CD4-positive, CD25-positive, alpha-beta regulatory T cell (primary cell): Measurements from ENCODE around the gene PKD1. TPM values are rescaled to one million over a fixed set of nuclear protein-coding genes. Genes with fewer than 3 reads are reported as not detected.
"Not testable (repeated sequence)": the region's sequence is repeated elsewhere in the genome, so short reads cannot be mapped to it uniquely, and the experiment has no call there.

Experiments
- ATAC-seq, 2 donors: fragments of 150-1000 bp; cut with Tn5 transposase; one replicate each; pipeline ENCODE4 v1.10.0; 2021; ENCODE audit warnings: low read depth in 2 of 2, moderate number of reproducible peaks in 2 of 2, moderate library complexity in 1 of 2
- DNase-seq, 3 donors: peaks; one replicate each; pipeline versions ENCODE4 v3.0.0 to v3.0.0-alpha.2; 2012 to 2022; ENCODE audit warnings: mixed read lengths in 1 of 3
- H3K27ac ChIP-seq: one replicate; pipeline ENCODE4 v1.7.0; 2013; ENCODE audit warnings: mild to moderate bottlenecking, low read length; ENCODE audit not compliant: insufficient read depth, poor library complexity, severe bottlenecking
- H3K27me3 ChIP-seq: one replicate; pipeline ENCODE4 v1.7.0; 2013; ENCODE audit warnings: low read length; ENCODE audit not compliant: control insufficient read depth, insufficient read depth
- H3K36me3 ChIP-seq: one replicate; pipeline ENCODE4 v1.7.0; 2013; ENCODE audit warnings: mild to moderate bottlenecking, low read length, moderate library complexity; ENCODE audit not compliant: control insufficient read depth, insufficient read depth
- H3K4me1 ChIP-seq: 2 replicates; pipeline ENCODE4 v1.7.0; 2013; ENCODE audit warnings: mild to moderate bottlenecking, low read length; ENCODE audit not compliant: insufficient read depth, control insufficient read depth, poor library complexity, severe bottlenecking
- H3K4me3 ChIP-seq: one replicate; pipeline ENCODE4 v1.7.0; 2013; ENCODE audit warnings: low read depth, mild to moderate bottlenecking, low read length, moderate library complexity
- H3K9me3 ChIP-seq, 2 experiments: 1 replicate in 1 of 2; 2 replicates in 1 of 2; pipeline ENCODE4 v1.7.0; 2013; ENCODE audit warnings: low read length in 2 of 2, mild to moderate bottlenecking in 1 of 2, moderate library complexity in 1 of 2; ENCODE audit not compliant: control insufficient read depth in 2 of 2
- H3K27ac Mint-ChIP-seq, 3 donors: one replicate each; pipeline ENCODE4 v1.8.0; 2020 to 2022; ENCODE audit warnings: mild to moderate bottlenecking in 3 of 3, mixed read lengths in 3 of 3, moderate library complexity in 2 of 3
- H3K27me3 Mint-ChIP-seq: one replicate; pipeline ENCODE4 v1.8.0; 2022; ENCODE audit warnings: mild to moderate bottlenecking, mixed read lengths
- H3K36me3 Mint-ChIP-seq: one replicate; pipeline ENCODE4 v1.8.0; 2020; ENCODE audit warnings: mixed read lengths
- H3K4me1 Mint-ChIP-seq, 4 donors: one replicate each; pipeline ENCODE4 v1.8.0; 2020 to 2022; ENCODE audit warnings: mixed read lengths in 4 of 4, mild to moderate bottlenecking in 1 of 4
- H3K4me3 Mint-ChIP-seq, 4 donors: one replicate each; pipeline ENCODE4 v1.8.0; 2020 to 2022; ENCODE audit warnings: mild to moderate bottlenecking in 4 of 4, mixed read lengths in 4 of 4, moderate library complexity in 3 of 4
- H3K9me3 Mint-ChIP-seq, 7 donors: one replicate each; pipeline ENCODE4 v1.8.0; 2020 to 2022; ENCODE audit warnings: mixed read lengths in 7 of 7, mild to moderate bottlenecking in 3 of 7, moderate library complexity in 2 of 7
- polyA plus RNA-seq, 4 donors: library from polyadenylated mRNA; unstranded; fragments of 300-500 nt; fragmentation: Illumina TruSeq; gene quantifications; one replicate each; pipeline ENCODE4 v1.2.3, GENCODE V29; 2021
- total RNA-seq: library from RNA; stranded (reverse); gene quantifications from one replicate; pipeline ENCODE4 v1.2.3, GENCODE V29; 2022

The PKD1 gene
- total and polyA plus RNA-seq, 5 donors from 2014 or later = 1.4 to 86.1 (median 2.8) TPM

- not testable (repeated sequence) for H3K36me3 ChIP-seq, H3K27me3 ChIP-seq, H3K4me1 ChIP-seq, H3K9me3 Mint-ChIP-seq, H3K4me3 Mint-ChIP-seq, H3K36me3 Mint-ChIP-seq, H3K9me3 ChIP-seq, H3K27ac Mint-ChIP-seq, H3K4me3 ChIP-seq, ATAC-seq, H3K27me3 Mint-ChIP-seq, H3K27ac ChIP-seq, DNase-seq
- peaks cover 0 to 32% (median 5%) of the 10 kb centered on the region in 4 donors for H3K4me1 Mint-ChIP-seq
Observed at GRCh38 chr16:2123706-2124376, 11.9 kb downstream of the PKD1 start.

DNA sequence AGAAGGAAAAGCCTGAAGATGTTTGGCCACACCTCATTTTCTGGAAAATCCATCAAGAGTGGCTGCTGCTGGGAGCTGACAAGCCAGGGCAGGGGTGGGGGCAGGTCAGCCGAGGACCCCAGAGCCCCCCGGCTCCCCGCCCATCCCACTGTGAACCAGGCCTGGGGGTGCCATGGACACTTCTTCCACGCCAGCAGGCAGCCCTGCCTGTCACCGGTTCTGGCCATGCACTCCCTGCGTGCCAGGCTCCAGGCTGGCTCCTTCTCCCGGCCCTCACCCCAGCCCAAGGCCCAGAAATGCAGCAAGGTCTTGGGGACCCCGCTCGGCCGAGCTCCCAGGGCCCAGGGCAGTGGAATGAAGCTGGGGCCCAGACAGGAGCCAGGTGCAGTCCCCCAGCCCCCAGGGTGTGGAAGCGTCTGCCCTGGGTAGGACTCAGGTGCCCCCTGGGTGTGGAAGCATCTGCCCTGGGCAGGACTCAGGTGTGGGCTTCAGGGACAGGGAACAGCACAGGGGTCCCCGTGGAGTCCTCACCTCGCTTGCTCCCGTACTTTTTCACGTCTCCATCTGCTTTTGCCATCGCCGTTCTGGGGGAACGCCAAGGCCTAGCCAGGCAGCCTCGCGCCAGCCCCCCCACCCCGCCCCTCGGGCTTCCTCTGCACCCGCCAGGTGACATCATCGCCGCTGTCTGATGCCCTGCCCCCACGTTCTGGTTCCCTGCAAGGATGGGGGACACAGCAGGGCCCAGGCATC lies 12.6 kb downstream of the PKD1 start:
- not testable (repeated sequence) for H3K36me3 Mint-ChIP-seq, H3K4me3 ChIP-seq, H3K27ac Mint-ChIP-seq

DNA sequence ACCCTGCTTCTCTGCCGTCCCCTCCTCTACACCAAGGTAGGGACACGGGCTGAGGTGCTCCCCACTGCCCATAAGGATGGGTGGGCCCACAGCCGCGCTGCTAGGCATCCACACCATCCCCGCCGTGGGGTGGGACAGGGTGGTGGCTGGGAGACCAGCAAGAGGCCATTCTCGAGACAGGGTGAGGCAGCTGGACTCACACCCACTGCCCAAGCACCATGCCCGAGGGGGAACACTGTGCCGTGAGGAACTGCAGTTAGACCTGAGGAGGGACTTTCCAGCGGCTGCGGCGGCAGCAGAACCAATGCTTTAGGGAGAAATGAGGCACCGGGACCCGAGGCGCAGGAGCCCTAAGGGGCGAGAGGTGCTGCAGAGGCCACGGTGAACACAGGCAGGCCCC lies 13.3 kb downstream of the PKD1 start:
- Mint-ChIP-seq H3K4me1 (peaks cover 0 to 25% (median 4%) of the 10 kb centered on the region in 4 donors), H3K36me3 (no peaks in the 10 kb centered on the region), H3K27ac (no peak overlapping the region), H3K27me3 (no peaks in the 10 kb centered on the region), H3K9me3 (no peaks in the 10 kb centered on the region), H3K4me3 (no peak overlapping the region)
- ATAC-seq (no peak), DNase-seq (no peak)
- Histone ChIP-seq H3K27me3 (no peaks in the 10 kb centered on the region), H3K36me3 (no peaks in the 10 kb centered on the region), H3K27ac (no peak overlapping the region), H3K4me1 (no peaks in the 10 kb centered on the region), H3K9me3 (no peaks in the 10 kb centered on the region), H3K4me3 (no peak overlapping the region)

More for the DNA sequence above, 12.6 kb downstream of the PKD1 start:
- H3K9me3 Mint-ChIP-seq, H3K27me3 ChIP-seq, H3K9me3 ChIP-seq, ATAC-seq, DNase-seq, H3K4me3 Mint-ChIP-seq, H3K27me3 Mint-ChIP-seq, H3K36me3 ChIP-seq, H3K27ac ChIP-seq, H3K4me1 ChIP-seq: not testable (repeated sequence)
- peaks cover 0 to 27% (median 4%) of the 10 kb centered on the region in 4 donors for H3K4me1 Mint-ChIP-seq

DNA sequence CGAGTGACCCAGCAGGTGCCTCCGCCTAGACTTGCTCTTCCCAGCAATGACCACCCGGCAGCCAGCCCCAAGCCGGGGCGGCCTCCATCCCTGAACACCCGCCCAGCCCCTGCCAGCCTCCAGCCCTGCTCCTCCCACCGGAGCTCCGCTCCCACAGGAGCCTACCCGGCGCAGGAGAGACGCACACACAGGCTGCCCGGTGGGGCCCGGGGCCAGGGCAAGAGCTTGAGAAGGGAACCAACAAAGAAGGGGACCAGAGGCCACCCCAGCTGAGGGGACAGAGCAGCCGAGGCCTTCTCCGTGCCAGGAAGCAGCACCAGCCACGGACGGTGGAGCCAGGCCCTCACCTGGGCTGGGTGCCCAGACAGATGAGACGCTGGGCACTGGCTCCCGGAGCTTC lies 13.8 kb downstream of the PKD1 start:
- Histone ChIP-seq H3K4me1 (no peaks in the 10 kb centered on the region), H3K27ac (no peak overlapping the region), H3K4me3 (no peak overlapping the region), H3K9me3 (no peaks in the 10 kb centered on the region), H3K27me3 (no peaks in the 10 kb centered on the region), H3K36me3 (no peaks in the 10 kb centered on the region)
- DNase-seq (no peak), ATAC-seq (no peak)
- Mint-ChIP-seq H3K36me3 (no peaks in the 10 kb centered on the region), H3K4me3 (no peak overlapping the region), H3K4me1 (peaks cover 0 to 20% (median 2%) of the 10 kb centered on the region in 4 donors), H3K27ac (no peak overlapping the region), H3K27me3 (no peaks in the 10 kb centered on the region), H3K9me3 (no peaks in the 10 kb centered on the region)

DNA sequence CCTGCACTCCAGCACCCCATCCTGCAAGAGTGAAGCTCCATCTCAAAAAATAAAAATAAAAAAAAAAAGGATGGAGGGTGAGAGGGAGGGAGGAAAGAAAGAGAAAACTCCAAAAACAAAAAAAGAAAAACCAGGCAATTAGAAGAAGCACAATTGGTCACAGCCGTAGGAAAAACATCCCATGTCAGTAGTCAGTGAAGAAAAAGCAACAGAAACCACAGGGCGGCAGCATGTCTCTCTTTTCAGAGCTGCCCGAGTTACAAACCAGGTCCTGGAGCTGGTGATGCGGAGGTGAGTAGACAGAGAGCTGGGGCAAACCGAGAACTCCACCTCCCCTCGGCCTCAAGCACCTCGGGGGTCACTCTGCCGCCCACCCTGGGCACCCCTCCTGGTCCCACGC lies 14.4 kb downstream of the PKD1 start:
- H3K27ac Mint-ChIP-seq = peak overlapping the region in 1 of 3 donors; percentile 84
- H3K36me3 Mint-ChIP-seq, H3K9me3 Mint-ChIP-seq, H3K4me1 ChIP-seq, H3K36me3 ChIP-seq, H3K27me3 ChIP-seq, H3K4me3 ChIP-seq, H3K27ac ChIP-seq, H3K27me3 Mint-ChIP-seq, H3K9me3 ChIP-seq: not testable (repeated sequence)
- peak in 2 of 3 donors; percentile 28 to 35 for DNase-seq
- H3K4me1 Mint-ChIP-seq = peaks cover 0 to 17% (median 1%) of the 10 kb centered on the region in 4 donors
- peak overlapping the region in 2 of 4 donors; percentile 51 to 58 for H3K4me3 Mint-ChIP-seq
- ATAC-seq = peak; percentile 52 to 54

DNA sequence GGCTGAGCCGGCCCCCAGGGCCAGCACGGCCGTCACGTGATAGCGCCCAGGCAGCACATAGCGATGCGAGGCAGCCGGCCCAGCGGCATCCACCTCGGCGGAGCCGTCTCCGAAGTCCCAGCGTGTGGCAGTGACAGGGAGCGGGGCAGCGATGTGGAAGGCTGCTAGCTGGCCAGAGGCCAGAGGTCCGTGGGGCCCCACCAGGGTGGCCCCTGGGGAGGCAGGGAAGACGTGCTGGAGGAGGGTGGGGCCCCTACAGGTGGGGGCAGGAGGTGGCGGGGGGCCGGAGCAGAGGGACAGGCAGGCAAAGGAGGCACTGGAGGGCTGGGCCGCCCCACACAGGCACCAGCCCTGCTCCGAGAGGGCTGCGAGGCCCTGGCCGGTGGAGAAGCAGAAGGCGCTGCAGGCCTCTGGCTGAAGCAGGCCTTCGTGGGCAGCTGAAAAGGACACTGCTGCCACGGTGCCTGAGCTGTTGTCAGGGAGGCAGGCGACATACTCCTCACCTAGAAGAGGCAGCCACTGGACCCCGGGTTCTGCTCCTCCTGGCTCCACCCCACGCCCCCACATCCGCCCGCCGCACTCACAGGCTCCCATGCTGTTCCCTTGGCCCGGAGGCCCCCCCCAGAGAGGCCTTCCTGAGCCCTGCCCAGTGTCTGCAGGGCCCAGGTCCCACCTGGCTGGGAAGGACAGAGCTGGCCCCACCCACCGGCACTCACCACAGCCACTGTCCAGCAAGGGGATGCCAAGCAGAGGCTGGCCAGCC lies 17.6 kb downstream of the PKD1 start:
- H3K27ac Mint-ChIP-seq, DNase-seq, H3K27ac ChIP-seq, ATAC-seq, H3K4me1 Mint-ChIP-seq, H3K36me3 Mint-ChIP-seq, H3K36me3 ChIP-seq, H3K27me3 ChIP-seq, H3K9me3 Mint-ChIP-seq, H3K27me3 Mint-ChIP-seq, H3K4me3 ChIP-seq, H3K4me1 ChIP-seq, H3K9me3 ChIP-seq, H3K4me3 Mint-ChIP-seq: not testable (repeated sequence)

DNA sequence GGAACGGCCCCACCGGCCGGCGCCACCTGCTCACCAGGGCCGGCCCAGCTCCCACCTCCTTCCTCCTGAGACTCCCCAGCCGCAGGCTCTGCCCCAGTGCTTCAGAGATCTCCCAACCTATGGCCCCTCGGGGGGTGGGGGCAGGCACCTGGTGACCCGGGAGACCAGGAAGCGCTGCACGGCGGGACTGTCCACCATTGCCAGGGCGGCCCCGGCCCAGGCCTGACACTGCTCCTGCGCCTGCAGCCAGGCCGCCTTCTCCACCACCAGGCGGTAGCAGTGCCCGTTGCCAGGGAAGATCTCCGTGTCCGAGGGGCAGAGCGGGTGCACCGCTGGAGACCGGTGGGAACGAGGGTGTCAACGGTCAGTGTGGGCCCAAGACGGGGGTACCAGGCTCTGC lies 18.4 kb downstream of the PKD1 start:
- H3K36me3 Mint-ChIP-seq, H3K9me3 Mint-ChIP-seq, H3K27me3 ChIP-seq, H3K4me3 Mint-ChIP-seq, H3K27ac ChIP-seq, H3K27ac Mint-ChIP-seq, H3K4me1 Mint-ChIP-seq, H3K27me3 Mint-ChIP-seq, ATAC-seq, H3K4me1 ChIP-seq, DNase-seq, H3K36me3 ChIP-seq, H3K9me3 ChIP-seq, H3K4me3 ChIP-seq: not testable (repeated sequence)
